Superior temporal gyrus (tissue), 1 donor: ENCODE results near the gene GSTM2.
A peak's percentile ranks its signal among the peaks of the same experiment; 100 is the strongest.

Source experiments
- DNase-seq: peaks from one replicate; pipeline ENCODE4 v3.0.0-alpha.2; 2016; ENCODE audit errors: extremely low spot score

The GSTM2 gene

GRCh38 chr1:109667452-109668122, at the start of gene GSTM2:
GSTM2 (plus strand) TSS chr1:109668057; CDS start chr1:109668116, 59 bp downstream.
- peak; percentile 55 for DNase-seq

- no peak for DNase-seq
These were observed 48.9 kb upstream of the GSTM2 start for GRCh38 chr1:109618661-109619575.

- DNase-seq = no peak
These were observed 48.1 kb upstream of the GSTM2 start, which contains the start of the genes AMPD2 and GNAT2 for GRCh38 chr1:109619576-109620400. AMPD2 (plus strand) TSS chr1:109619837; CDS start chr1:109621176, 1,339 bp downstream. GNAT2 (minus strand) TSS chr1:109619616; CDS start chr1:109612870, 6,746 bp downstream.

- DNase-seq = peak; percentile 37
These were observed 47.5 kb upstream of the GSTM2 start for GRCh38 chr1:109620401-109620791.

GRCh38 chr1:109620841-109621286, 47.0 kb upstream of the GSTM2 start:
- peak; percentile 89 for DNase-seq

- no peak for DNase-seq
These were observed 46.3 kb upstream of the GSTM2 start for GRCh38 chr1:109621379-109622136.

GRCh38 chr1:109622137-109622892, 45.5 kb upstream of the GSTM2 start:
- no peak for DNase-seq

GRCh38 chr1:109622895-109623294, 45.0 kb upstream of the GSTM2 start:
- DNase-seq = no peak

GRCh38 chr1:109623601-109624161, 44.2 kb upstream of the GSTM2 start:
- DNase-seq = peak; percentile 37

- DNase-seq = no peak
These were observed 43.5 kb upstream of the GSTM2 start for GRCh38 chr1:109624201-109625010.

GRCh38 chr1:109625176-109625575, 42.7 kb upstream of the GSTM2 start:
- no peak for DNase-seq

- DNase-seq = no peak
These were observed 42.0 kb upstream of the GSTM2 start for GRCh38 chr1:109625601-109626560.

- no peak for DNase-seq
These were observed 41.0 kb upstream of the GSTM2 start for GRCh38 chr1:109626682-109627408.

GRCh38 chr1:109627692-109628399, 40.0 kb upstream of the GSTM2 start:
- no peak for DNase-seq

GRCh38 chr1:109628540-109629321, 39.1 kb upstream of the GSTM2 start:
- no peak for DNase-seq
